ENCODE data around the gene ALK. TPM values are rescaled to one million over a fixed set of nuclear protein-coding genes. Genes with fewer than 3 reads are reported as not detected.

The ALK gene
- total RNA-seq, 2 donors from 2014 or later: 0.19 TPM; not detected in 1

- Histone ChIP-seq H3K9me3 (no peaks in the 10 kb centered on the region), H3K27ac (no peak overlapping the region), H3K9ac (ENCODE audit: low read depth in 2 of 2, low read length in 2 of 2) (no peak overlapping the region), H3K4me3 (no peak overlapping the region), H3K4me1 (no peaks in the 10 kb centered on the region), H3K36me3 (no peaks in the 10 kb centered on the region), H3K27me3 (no peaks in the 10 kb centered on the region)
- intact Hi-C loops (cut with DNase I): no loop called here
- TF ChIP-seq, protein P1, sequence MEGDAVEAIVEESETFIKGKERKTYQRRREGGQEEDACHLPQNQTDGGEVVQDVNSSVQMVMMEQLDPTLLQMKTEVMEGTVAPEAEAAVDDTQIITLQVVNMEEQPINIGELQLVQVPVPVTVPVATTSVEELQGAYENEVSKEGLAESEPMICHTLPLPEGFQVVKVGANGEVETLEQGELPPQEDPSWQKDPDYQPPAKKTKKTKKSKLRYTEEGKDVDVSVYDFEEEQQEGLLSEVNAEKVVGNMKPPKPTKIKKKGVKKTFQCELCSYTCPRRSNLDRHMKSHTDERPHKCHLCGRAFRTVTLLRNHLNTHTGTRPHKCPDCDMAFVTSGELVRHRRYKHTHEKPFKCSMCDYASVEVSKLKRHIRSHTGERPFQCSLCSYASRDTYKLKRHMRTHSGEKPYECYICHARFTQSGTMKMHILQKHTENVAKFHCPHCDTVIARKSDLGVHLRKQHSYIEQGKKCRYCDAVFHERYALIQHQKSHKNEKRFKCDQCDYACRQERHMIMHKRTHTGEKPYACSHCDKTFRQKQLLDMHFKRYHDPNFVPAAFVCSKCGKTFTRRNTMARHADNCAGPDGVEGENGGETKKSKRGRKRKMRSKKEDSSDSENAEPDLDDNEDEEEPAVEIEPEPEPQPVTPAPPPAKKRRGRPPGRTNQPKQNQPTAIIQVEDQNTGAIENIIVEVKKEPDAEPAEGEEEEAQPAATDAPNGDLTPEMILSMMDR (IDR thresholded peaks at IDR 0.05): no peak
- DNase-seq: no peak
These were observed 402.0 kb downstream of the ALK start for GRCh38 chr2:29519338-29519925.

GRCh38 chr2:29518646-29519337 is 402.6 kb downstream of the ALK start:
- Histone ChIP-seq H3K4me3 (no peak overlapping the region), H3K36me3 (no peaks in the 10 kb centered on the region), H3K27ac (no peak overlapping the region), H3K9me3 (no peaks in the 10 kb centered on the region), H3K4me1 (no peaks in the 10 kb centered on the region), H3K27me3 (no peaks in the 10 kb centered on the region), H3K9ac (ENCODE audit: low read depth in 2 of 2, low read length in 2 of 2) (no peak overlapping the region)
- intact Hi-C loops (cut with DNase I): no loop called here
- TF ChIP-seq, protein P1 (IDR thresholded peaks at IDR 0.05): no peak
- DNase-seq: no peak

DNA sequence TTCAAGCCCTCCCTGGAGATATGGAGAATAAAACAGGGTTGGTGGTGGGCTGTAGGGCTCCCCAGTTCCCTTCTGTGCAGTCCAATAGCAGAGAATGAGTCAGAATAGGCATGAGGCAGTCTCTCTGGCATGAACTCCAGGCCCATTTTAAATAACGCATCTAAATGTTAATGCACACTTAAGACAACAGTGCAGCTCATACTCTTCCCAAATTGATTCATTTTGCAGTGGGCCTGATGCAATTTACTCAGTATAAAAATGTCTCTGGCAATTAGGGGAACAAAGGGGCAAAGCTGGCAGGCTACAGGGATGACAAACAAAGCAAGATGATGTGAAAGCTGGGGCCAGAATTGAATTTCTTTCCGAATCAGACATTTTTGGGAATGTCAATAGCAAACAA is 403.4 kb downstream of the ALK start:
- Histone ChIP-seq H3K27me3 (no peaks in the 10 kb centered on the region), H3K27ac (no peak overlapping the region), H3K4me3 (no peak overlapping the region), H3K9ac (ENCODE audit: low read depth in 2 of 2, low read length in 2 of 2) (no peak overlapping the region), H3K4me1 (no peaks in the 10 kb centered on the region), H3K9me3 (no peaks in the 10 kb centered on the region), H3K36me3 (no peaks in the 10 kb centered on the region)
- intact Hi-C loops (cut with DNase I): no loop called here
- TF ChIP-seq, protein P1 (IDR thresholded peaks at IDR 0.05): no peak
- no peak for DNase-seq

GRCh38 chr2:29517413-29517812 is 404.0 kb downstream of the ALK start:
- Histone ChIP-seq H3K36me3 (no peaks in the 10 kb centered on the region), H3K4me3 (no peak overlapping the region), H3K9ac (ENCODE audit: low read depth in 2 of 2, low read length in 2 of 2) (no peak overlapping the region), H3K27ac (no peak overlapping the region), H3K27me3 (no peaks in the 10 kb centered on the region), H3K9me3 (no peaks in the 10 kb centered on the region), H3K4me1 (no peaks in the 10 kb centered on the region)
- TF ChIP-seq, protein P1 (IDR thresholded peaks at IDR 0.05): no peak
- DNase-seq: no peak
- intact Hi-C loops (cut with DNase I): no loop called here

DNA sequence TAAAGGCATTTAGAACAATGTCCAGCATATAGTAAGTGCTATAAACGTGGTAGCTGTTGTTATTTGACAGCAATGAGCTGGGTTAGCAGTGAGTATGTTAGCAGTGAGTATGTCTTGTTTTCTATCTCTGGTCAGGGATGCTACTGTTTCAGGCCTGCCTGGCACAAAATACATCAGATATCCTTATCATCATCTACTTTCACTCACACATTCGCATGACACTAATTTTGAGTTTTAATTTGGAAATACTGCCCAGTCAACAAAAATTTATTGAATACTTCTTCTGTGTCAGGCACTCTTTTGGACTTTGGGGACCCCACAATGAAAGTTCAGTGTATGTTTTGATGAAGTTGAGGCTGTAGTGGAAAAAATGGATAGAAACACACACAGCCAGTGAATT is 404.6 kb downstream of the ALK start:
- Histone ChIP-seq H3K9ac (ENCODE audit: low read depth in 2 of 2, low read length in 2 of 2) (no peak overlapping the region), H3K27ac (no peak overlapping the region), H3K36me3 (no peaks in the 10 kb centered on the region), H3K4me1 (no peaks in the 10 kb centered on the region), H3K4me3 (no peak overlapping the region), H3K9me3 (no peaks in the 10 kb centered on the region), H3K27me3 (no peaks in the 10 kb centered on the region)
- TF ChIP-seq, protein P1 (IDR thresholded peaks at IDR 0.05): no peak
- no peak for DNase-seq
- intact Hi-C loops (cut with DNase I): no loop called here

Measured in colonic mucosa (tissue), 4 donors.